Spleen (tissue), 7 donors: ENCODE results near the gene USP24.

ENCODE experiments used
- POLR2A ChIP-seq, 3 donors: fragments of 450-650 bp; IDR thresholded peaks; one replicate each; pipeline ENCODE4 v1.5.1; 2017; ENCODE audit warnings: antibody characterized with exemption in 3 of 3, mild to moderate bottlenecking in 1 of 3
- TF ChIP-seq, protein P1 (sequence below), 11 experiments: fragments of 200-600 bp in 7 of 11; fragments of 450-650 bp in 4 of 11; sonication (generic) in 4 of 11; IDR thresholded peaks in 8 of 11; conservative IDR thresholded peaks in 3 of 11; 1 replicate in 7 of 11; 2 replicates in 4 of 11; pipeline versions ENCODE4 v1.4.0 to v1.8.0; 2016 to 2021; ENCODE audit warnings: antibody characterized with exemption in 11 of 11, inconsistent platforms in 4 of 11, mild to moderate bottlenecking in 1 of 11
- donor health status: DM: no; HTN: no; CAD: no; lungs with moderate emphysema.
- donor health status: DM: no; HTN: no; CAD: no.
- donor health status: DM: no; HTN: no; CAD: no.

DNA sequence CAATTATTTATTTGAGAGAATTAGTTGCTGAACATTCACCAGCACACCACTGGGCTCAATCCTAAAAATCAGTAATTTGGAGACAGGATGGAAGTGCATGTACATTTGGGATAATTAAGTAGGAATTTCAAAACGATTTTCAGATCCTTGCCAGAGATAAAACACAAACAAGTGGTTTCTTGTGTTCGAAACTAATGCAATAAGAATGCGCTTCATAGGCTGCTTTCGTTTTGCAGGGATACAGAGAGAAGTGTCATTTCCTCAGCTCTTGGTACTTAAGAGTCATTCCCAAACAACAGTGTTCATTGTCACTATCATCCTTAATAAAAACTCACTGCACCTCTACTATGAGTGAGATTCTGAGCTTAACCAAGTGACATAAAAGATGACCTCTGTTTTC is 20.6 kb upstream of the USP24 start:
- no peak for TF ChIP-seq POLR2A (IDR thresholded peaks at IDR 0.05)
- TF ChIP-seq, protein P1, sequence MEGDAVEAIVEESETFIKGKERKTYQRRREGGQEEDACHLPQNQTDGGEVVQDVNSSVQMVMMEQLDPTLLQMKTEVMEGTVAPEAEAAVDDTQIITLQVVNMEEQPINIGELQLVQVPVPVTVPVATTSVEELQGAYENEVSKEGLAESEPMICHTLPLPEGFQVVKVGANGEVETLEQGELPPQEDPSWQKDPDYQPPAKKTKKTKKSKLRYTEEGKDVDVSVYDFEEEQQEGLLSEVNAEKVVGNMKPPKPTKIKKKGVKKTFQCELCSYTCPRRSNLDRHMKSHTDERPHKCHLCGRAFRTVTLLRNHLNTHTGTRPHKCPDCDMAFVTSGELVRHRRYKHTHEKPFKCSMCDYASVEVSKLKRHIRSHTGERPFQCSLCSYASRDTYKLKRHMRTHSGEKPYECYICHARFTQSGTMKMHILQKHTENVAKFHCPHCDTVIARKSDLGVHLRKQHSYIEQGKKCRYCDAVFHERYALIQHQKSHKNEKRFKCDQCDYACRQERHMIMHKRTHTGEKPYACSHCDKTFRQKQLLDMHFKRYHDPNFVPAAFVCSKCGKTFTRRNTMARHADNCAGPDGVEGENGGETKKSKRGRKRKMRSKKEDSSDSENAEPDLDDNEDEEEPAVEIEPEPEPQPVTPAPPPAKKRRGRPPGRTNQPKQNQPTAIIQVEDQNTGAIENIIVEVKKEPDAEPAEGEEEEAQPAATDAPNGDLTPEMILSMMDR (IDR thresholded peaks at IDR 0.05 in 8 of 11, conservative IDR thresholded peaks at IDR 0.05 in 3 of 11), result no peak
